Measurements from ENCODE around the gene CDR2. TPM values are rescaled to one million over a fixed set of nuclear protein-coding genes. Genes with fewer than 3 reads are reported as not detected.
A peak's percentile ranks its signal among the peaks of the same experiment; 100 is the strongest.

Gene CDR2
- total and polyA plus RNA-seq, 2 of the 13 experiments (the other 11 are each of a cell fraction or from before 2014, with no cell fraction given) = 59.0 to 78.9 TPM

DNA sequence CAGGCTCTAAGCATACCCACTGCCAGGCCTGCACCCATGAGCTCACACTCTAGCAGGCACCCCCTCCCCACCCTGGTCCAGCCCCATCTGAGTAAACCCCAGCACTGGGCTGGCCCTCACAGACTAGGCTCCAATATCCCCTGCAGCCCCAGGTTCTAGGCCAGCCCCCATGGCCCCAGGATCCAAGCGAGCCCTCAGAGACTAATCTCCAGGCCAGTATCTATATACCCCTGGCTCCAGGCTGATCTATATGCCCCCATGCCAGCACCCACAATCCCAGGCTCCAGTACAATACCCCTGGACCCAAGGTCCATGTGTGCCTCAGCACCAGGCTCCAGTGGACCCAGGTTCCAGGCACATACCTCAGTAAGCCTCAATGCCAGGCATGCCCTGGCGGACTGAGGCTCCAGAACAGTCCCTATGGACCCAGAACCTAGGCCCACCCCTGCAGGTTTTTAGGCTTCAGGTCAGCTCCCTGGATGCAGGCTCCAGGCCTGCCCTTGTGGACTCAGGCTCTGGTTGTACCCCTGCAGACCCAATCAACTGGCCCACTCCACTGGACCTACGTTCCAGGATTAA, 38.7 kb downstream of the CDR2 start (continued):
- TF ChIP-seq ZMYM2 (CRISPR knock-in tag; IDR thresholded peaks at IDR 0.05) (no peak), ARNT2 (CRISPR knock-in tag; IDR thresholded peaks at IDR 0.05; ENCODE audit: low read depth) (0 out of 2 replicates have a peak, but pooled peaks have one; percentile 65), HIVEP1 (CRISPR knock-in tag; IDR thresholded peaks at IDR 0.05) (peak; percentile 64; the same call in 1 of the 2 replicates), SP4 (CRISPR knock-in tag; IDR thresholded peaks at IDR 0.05) (0 out of 2 replicates have a peak, but pooled peaks have one; percentile 34), ARHGAP35 (CRISPR knock-in tag; IDR thresholded peaks at IDR 0.05; ENCODE audit: borderline replicate concordance) (0 out of 2 replicates have a peak, but pooled peaks have one; percentile 39), ZNF124 (CRISPR knock-in tag; IDR thresholded peaks at IDR 0.05) (0 out of 2 replicates have a peak, but pooled peaks have one; percentile 45), KDM2A (CRISPR knock-in tag; IDR thresholded peaks at IDR 0.05; ENCODE audit: borderline replicate concordance, low read depth) (peak; percentile 46; the same call in 1 of the 2 replicates), EEA1 (CRISPR knock-in tag; IDR thresholded peaks at IDR 0.05; ENCODE audit: borderline replicate concordance) (peak; percentile 20; the same call in 1 of the 2 replicates), TAF1 (CRISPR knock-in tag; IDR thresholded peaks at IDR 0.05) (no peak; the same call in 1 of the 2 replicates), GABPB1 (CRISPR knock-in tag; IDR thresholded peaks at IDR 0.05) (no peak; the same call in 1 of the 2 replicates), TBX2 (CRISPR knock-in tag; IDR thresholded peaks at IDR 0.05; ENCODE audit: borderline replicate concordance) (peak; percentile 22; the same call in 1 of the 2 replicates), SRSF1 (optimal IDR thresholded peaks at IDR 0.05; ENCODE audit: low read depth, low read length) (peak; percentile 62), ZNF788 (CRISPR knock-in tag; IDR thresholded peaks at IDR 0.05; ENCODE audit: borderline replicate concordance) (no peak), PAF1 (CRISPR knock-in tag; IDR thresholded peaks at IDR 0.05) (0 out of 2 replicates have a peak, but pooled peaks have one; percentile 18), ZNF768 (CRISPR knock-in tag; IDR thresholded peaks at IDR 0.05) (peak; percentile 46; the same call in 1 of the 2 replicates), GATAD1 (CRISPR knock-in tag; IDR thresholded peaks at IDR 0.05) (0 out of 2 replicates have a peak, but pooled peaks have one; percentile 23), ZC3H4 (CRISPR knock-in tag; IDR thresholded peaks at IDR 0.05; ENCODE audit: borderline replicate concordance) (no peak), FIP1L1 (IDR thresholded peaks at IDR 0.05; ENCODE audit: borderline replicate concordance, insufficient read depth, low read depth, low read length) (no peak), JARID2 (CRISPR knock-in tag; IDR thresholded peaks at IDR 0.05; ENCODE audit: insufficient replicate concordance) (peak; percentile 40), ZEB1 (IDR thresholded peaks at IDR 0.05; ENCODE audit: insufficient replicate concordance, low read depth) (no peak)
- TF ChIP-seq, protein P1, sequence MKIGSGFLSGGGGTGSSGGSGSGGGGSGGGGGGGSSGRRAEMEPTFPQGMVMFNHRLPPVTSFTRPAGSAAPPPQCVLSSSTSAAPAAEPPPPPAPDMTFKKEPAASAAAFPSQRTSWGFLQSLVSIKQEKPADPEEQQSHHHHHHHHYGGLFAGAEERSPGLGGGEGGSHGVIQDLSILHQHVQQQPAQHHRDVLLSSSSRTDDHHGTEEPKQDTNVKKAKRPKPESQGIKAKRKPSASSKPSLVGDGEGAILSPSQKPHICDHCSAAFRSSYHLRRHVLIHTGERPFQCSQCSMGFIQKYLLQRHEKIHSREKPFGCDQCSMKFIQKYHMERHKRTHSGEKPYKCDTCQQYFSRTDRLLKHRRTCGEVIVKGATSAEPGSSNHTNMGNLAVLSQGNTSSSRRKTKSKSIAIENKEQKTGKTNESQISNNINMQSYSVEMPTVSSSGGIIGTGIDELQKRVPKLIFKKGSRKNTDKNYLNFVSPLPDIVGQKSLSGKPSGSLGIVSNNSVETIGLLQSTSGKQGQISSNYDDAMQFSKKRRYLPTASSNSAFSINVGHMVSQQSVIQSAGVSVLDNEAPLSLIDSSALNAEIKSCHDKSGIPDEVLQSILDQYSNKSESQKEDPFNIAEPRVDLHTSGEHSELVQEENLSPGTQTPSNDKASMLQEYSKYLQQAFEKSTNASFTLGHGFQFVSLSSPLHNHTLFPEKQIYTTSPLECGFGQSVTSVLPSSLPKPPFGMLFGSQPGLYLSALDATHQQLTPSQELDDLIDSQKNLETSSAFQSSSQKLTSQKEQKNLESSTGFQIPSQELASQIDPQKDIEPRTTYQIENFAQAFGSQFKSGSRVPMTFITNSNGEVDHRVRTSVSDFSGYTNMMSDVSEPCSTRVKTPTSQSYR (CRISPR knock-in tag; IDR thresholded peaks at IDR 0.05; ENCODE audit: borderline replicate concordance) = no peak
- TF ChIP-seq, protein P2, sequence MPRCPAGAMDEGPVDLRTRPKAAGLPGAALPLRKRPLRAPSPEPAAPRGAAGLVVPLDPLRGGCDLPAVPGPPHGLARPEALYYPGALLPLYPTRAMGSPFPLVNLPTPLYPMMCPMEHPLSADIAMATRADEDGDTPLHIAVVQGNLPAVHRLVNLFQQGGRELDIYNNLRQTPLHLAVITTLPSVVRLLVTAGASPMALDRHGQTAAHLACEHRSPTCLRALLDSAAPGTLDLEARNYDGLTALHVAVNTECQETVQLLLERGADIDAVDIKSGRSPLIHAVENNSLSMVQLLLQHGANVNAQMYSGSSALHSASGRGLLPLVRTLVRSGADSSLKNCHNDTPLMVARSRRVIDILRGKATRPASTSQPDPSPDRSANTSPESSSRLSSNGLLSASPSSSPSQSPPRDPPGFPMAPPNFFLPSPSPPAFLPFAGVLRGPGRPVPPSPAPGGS (CRISPR knock-in tag; IDR thresholded peaks at IDR 0.05) = no peak
- TF ChIP-seq, protein P3, sequence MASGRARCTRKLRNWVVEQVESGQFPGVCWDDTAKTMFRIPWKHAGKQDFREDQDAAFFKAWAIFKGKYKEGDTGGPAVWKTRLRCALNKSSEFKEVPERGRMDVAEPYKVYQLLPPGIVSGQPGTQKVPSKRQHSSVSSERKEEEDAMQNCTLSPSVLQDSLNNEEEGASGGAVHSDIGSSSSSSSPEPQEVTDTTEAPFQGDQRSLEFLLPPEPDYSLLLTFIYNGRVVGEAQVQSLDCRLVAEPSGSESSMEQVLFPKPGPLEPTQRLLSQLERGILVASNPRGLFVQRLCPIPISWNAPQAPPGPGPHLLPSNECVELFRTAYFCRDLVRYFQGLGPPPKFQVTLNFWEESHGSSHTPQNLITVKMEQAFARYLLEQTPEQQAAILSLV (CRISPR knock-in tag; IDR thresholded peaks at IDR 0.05; ENCODE audit: borderline replicate concordance) = 0 out of 2 replicates have a peak, but pooled peaks have one; percentile 17

Data from HepG2 (cell line).